ENCODE results near the gene CYP4F8. TPM values are rescaled to one million over a fixed set of nuclear protein-coding genes. Genes with fewer than 3 reads are reported as not detected.

The CYP4F8 gene, protein sequence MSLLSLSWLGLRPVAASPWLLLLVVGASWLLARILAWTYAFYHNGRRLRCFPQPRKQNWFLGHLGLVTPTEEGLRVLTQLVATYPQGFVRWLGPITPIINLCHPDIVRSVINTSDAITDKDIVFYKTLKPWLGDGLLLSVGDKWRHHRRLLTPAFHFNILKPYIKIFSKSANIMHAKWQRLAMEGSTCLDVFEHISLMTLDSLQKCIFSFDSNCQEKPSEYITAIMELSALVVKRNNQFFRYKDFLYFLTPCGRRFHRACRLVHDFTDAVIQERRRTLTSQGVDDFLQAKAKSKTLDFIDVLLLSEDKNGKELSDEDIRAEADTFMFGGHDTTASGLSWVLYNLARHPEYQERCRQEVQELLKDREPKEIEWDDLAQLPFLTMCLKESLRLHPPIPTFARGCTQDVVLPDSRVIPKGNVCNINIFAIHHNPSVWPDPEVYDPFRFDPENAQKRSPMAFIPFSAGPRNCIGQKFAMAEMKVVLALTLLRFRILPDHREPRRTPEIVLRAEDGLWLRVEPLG
- not detected in 2 replicates for total RNA-seq

DNA sequence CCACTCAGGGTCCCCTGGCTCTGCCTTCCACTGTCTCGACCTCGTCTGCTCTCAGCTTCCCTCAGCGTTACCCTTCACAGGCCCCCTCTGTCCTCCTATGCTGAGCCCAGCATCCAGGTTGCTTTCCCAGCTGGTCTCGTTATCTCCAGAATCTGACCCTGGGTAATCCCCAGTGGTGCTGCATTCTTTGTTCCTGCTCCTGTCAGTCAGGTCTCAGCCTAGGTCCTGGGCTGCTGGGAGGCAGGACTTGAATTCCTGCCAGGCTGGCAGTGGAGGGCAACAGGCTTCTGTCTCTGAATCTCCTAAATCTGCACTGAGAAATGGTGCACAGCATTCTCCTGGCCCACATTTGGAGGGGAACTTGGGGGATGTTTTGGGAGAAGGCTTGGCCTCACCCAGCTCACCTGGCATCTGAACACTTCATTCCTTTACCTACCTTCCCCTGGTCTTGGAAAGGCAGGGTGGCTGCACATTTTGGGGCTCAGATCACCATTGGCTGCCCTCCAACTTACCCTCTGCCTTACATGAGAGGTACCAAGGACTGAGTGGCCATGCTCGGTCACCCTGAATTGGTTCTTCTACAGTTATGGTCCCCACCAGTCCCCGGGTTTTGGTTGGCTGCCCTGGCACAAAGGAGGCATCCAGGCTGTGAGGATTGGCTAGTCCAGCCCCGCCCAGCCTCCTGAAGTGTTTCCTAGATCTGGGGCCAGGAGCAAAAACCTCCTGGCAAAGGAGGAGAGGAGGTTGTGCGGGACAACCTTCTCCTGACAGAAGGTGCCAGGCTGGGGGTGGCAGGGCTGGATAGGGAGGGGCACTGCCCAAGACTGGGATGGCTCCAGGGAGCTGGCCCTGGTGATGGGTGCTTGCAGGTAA lies at the start of gene CYP4F8:
Gene CYP4F8, plus strand, starts transcription at position 712 of the 873 bp plus-strand sequence. CDS start 399 bp downstream, outside the sequence.

DNA sequence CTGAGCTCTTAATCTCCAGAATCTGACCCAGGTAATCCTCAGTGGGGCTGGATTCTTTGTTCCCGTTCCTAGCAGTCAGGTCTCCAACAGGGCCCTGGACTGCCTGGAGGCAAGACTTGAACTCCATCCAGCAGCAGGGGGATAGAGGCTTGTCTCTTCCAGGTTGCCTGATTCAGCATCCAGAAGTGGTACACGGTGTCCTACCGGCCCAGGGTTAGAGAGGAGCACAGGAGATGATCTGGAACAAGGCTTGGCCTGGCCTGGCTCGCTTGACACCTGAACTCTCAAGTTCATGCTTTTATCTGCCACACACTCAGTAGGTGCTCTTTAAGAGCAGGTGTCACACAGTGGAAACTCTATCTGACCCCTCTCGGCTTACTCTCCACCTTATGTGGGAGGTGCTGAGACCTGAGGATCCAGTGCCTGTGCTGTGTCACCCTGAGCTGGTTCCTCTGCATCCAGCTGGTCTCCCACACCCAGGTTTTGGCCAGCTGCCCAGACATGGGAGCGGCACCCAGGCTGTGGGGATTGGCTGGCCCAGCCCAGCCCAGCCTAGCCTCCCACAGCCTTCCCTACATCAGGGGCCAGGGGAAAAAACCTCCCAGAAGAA lies 25.4 kb downstream of the CYP4F8 start, which contains the start of gene CYP4F3:
Gene CYP4F3, plus strand, starts transcription at position 604 of the 610 bp plus-strand sequence. CDS start 519 bp downstream, outside the sequence.

DNA sequence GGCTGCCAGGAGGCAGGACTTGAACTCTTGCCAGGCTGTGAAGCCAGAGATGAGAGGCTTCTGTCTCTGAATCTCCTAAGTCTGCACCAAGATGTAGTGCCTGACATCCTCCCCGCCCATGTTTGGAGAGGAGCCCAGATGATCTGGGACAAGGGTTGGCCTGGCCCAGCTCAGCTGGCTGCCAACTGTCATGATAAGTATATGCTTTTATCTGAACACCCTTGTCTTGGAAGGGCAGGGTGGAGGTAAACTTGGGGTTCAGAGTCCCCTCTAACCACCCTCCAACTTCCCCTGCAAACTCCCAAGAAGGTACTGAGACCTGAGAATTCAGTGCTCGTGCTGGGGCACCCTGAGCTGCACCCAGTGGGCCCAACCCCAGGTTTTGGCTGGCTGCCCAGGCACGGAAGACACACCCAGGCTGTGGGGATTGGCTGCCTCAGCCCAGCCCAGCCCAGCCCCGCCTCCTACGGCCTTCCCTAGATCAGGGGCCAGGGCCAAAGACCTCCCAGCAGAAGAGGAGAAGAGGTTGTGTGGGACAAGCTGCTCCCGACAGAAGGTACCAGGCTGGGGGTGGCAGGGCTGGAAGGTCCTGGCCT lies 57.7 kb downstream of the CYP4F8 start, which contains the start of gene CYP4F12:
Gene CYP4F12, plus strand, starts transcription at position 508 of the 596 bp plus-strand sequence. CDS start 443 bp downstream, outside the sequence.

Other genes with a start within 250 kb of the CYP4F8 start
- 12.9 and 18.6 TPM in 2 replicates for gene AKAP8, start 235.4 kb upstream of the CYP4F8 start, total RNA-seq
- gene AKAP8L, start 196.2 kb upstream of the CYP4F8 start, total RNA-seq, result 66.4 and 69.1 TPM in 2 replicates
- gene WIZ, start 165.3 kb upstream of the CYP4F8 start, total RNA-seq, result 16.9 and 32.4 TPM in 2 replicates
- not detected in 2 replicates for gene RASAL3, start 150.7 kb upstream of the CYP4F8 start, total RNA-seq
- not detected in 2 replicates for gene PGLYRP2, start 135.7 kb upstream of the CYP4F8 start, total RNA-seq
- 0.14 TPM in 1 of 2 replicates, not detected in the other for gene CYP4F22, start 106.7 kb upstream of the CYP4F8 start, total RNA-seq
- 1.9 and 2.1 TPM in 2 replicates for gene CYP4F3, start 25.7 kb downstream of the CYP4F8 start, total RNA-seq
- 0.49 and 0.65 TPM in 2 replicates for gene CYP4F12, start 57.9 kb downstream of the CYP4F8 start, total RNA-seq
- not detected in 2 replicates for gene OR10H2, start 112.8 kb downstream of the CYP4F8 start, total RNA-seq
- not detected in 2 replicates for gene OR10H3, start 122.8 kb downstream of the CYP4F8 start, total RNA-seq
- gene OR10H5, start 172.4 kb downstream of the CYP4F8 start, total RNA-seq, result not detected in 2 replicates
- gene OR10H1, start 200.4 kb downstream of the CYP4F8 start, total RNA-seq, result 0.21 TPM in 1 of 2 replicates, not detected in the other